GM19239 (cell line): ENCODE data around the gene FGF3.
"Not testable (repeated sequence)": the region's sequence is repeated elsewhere in the genome, so short reads cannot be mapped to it uniquely, and the experiment has no call there.

Experiments used
- DNase-seq: peaks from one replicate; pipeline ENCODE4 v3.0.0; 2011; ENCODE audit warnings: low spot score; ENCODE audit not compliant: insufficient read length
- FAIRE-seq: peaks from 2 replicates; lab custom pipeline; 2011; peaks lifted over from hg19 to GRCh38; lab: Jason Lieb, UNC

Gene FGF3

DNA sequence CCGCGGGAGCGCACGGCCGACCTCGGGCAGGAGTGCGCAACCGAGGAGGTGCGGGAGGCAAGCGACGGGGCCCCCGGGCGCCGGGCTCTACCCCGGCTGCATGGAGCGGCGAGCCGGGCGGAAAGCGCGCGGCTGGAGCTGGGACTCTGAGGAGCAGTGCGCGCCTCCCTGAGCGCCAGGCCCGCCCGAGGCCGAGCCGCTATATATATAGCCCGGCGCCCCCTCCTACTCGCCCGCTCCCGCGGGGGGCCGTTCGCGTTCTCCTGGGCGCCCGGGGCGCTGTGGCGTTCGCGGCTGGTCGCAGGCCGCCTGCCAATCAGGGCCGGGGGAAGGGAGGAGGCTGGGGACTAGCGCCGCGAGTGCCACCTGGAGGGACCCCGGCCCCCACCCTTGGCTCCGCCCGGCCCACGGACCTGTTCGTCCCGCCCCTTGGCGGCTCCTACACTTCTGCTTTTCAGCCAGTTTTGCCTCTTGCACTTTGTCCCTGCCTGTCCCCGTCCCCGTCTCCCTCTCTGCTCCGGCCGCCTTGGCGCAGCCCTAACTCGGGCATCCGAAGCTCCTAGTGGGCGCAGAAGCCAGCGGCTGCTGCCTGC, 44.0 kb downstream of the FGF3 start, which contains the start of gene FGF4:
Gene FGF4, minus strand, starts transcription at position 179 of the 593 bp plus-strand sequence. CDS start 257 bp downstream, outside the sequence.
- no peak for DNase-seq
- no peak for FAIRE-seq

DNA sequence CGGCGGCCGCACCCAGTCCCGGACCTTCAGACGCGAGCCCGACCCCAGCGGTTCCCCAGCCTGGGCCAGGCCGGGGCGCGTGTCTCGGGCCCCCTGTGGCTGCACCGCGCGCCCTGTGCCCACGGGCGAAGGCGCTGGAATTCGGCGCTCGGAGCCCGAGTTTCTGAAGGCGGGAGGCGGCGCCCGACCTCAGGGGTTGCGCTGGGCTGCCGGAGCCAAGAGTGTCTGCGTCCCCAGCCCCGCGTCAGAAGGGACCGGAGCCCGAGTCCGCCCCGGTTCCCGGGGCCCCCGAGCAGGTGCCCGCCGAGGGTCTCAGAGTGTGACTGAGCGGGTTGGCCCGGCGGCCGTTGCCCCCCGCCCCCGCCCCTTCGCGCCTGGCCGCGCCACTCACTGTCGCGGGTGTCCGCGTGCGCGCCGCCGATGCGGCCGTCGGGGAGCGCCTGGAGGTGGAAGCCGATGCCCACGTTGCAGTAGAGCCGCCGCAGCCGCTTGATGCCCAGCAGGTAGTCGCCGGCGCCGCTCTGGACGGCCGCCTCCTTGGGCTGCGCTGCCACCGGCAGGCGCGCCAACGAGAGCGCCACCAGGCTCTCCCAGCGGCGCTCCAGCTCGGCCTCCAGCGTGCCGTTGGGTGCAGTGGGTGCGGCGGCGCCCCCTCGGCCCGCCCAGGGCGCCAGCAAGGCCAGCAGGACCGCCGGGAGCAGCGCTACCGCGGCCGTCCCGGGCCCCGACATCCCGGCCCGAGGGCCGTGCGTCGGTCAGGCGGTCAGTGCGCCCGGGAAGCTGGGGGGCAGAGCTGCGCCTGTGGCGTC, 44.7 kb downstream of the FGF3 start:
- DNase-seq (no peak), FAIRE-seq (no peak)

DNA sequence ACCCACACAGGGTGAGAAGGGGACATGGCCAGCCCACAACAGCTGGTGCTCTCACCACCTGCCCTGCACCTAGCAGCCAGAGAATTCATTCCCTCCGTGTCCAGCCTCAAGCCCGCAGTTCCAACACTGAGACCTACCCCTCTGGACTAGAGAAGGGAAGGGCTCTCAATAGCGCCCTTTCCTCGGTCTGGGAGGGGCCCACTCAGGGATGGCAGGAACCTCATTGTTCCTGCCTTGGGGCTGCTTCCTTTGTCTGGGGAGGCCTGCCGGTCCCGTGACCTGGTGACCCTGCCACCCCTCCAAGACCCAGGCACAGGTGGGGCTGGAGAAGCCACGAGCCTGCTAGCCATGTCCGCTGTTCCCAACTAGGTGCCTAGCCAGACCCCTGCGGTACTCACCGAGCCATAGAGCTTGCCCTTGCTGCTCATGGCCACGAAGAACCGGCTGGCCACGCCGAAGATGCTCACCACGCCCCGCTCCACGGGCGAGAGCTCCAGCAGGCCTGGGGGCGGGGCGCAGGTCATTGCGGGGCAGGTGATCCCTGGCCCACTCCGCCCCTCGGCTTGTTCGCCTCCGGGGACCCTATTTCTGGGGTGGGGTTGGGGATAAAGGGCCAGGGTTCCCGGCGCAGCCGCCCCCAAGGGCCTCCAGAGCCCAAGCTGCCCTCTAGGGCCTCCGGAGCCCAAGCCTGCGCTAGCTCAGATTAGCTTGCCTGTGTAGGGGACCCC, 45.4 kb downstream of the FGF3 start:
- DNase-seq (no peak), FAIRE-seq (no peak)

DNA sequence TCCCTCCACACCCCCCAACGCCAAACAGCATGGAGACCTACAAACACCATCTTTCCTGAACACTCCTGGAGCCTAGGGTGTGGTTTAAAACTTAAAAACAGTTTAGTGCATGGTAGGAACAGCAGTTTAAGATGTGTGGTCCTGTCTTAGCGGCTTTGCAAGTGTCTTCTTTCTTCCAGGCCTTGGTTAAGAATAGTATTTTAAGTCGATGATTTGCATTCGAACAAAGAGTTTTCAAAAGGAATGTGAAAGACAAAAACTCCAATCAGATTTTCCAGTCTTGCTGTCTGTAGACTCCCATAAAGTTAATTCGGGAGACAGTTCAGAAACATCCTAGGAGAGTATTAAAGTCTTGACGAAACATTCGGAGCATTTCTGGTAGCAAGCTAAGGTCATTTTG, 47.8 kb downstream of the FGF3 start:
- no peak for FAIRE-seq

DNA sequence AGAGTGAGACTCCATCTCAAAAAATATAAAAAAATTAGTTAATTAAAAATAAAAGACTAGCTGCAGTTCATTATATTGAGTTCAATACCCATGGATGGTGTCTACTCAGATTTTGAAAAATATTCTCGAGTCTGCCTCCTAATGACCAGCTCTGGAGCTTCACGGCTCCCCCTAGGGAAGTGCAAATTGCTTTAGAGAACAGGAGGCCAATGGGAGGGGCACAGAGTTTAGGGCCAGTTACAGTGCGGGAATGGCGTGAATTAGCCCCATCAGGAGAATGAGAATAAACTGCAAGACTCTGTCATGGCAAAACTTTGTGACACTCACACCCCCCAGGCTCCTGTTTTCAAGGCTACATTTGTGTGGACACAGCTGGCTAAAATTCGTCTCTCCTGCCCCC, 48.7 kb downstream of the FGF3 start:
- FAIRE-seq (no peak), DNase-seq (no peak)

More for the DNA sequence above, 47.8 kb downstream of the FGF3 start:
- DNase-seq: no peak

DNA sequence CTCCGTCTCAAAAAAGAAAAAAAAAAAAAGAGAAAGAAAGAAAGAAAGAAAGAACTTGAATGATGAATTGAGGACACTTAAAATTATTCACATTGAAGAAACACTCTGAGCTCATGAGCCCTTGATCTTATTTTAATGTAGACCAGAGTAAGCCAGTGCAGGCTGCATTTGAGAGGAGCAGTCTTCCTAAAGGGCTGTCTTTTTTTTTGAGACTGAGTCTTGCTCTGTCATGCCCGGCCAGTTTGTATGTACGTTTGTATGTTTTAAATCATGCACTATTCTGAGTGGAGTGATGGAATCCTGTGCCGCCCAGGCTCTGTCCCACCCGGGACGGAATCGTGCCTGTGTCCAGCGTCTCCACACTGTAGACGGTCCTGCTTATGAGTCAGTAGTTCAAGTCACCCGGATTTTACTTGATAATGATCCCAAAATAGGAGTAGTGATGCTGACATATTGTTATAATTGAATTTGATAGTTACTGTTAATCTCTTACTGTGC, 53.7 kb downstream of the FGF3 start:
- DNase-seq: no peak
- FAIRE-seq: no peak

DNA sequence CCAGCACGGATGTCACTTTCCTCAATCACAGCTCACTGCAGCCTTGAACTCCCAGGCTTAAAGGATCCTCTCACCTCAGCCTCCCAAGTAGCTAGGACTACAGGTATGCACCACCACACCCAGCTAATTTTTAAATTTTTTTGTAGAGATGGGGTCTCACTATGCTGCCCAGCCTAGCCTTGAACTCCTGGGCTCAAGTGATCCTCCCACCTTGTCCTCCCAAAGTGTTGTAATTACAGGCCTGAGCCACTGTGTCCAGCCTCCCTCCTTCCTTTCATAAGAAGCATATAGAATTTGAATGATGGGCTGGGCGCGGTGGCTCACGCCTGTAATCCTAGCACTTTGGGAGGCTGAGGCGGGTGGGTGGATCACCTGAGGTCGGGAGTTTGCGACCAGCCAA, 54.3 kb downstream of the FGF3 start:
- not testable (repeated sequence) for FAIRE-seq, DNase-seq

DNA sequence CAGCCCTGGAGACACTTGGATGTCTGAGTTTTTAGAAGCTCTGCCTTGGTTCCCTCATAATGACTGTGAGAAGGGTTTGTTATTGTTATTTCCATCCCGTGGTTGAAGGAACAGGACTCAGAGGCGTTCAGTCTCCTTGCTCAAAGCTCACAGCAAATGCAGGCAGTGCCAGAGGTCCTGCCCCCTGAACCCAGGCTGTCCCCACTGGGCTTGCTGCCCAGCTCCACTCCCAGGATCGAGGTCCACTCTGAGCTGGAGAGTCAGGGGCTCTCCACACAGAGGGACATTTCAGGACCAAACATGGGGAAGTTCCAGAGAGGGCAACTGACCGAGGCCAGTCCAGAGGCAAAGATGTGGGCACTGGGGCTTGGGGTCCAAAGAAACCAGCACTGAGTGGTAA, 58.9 kb downstream of the FGF3 start:
- DNase-seq: no peak
- no peak for FAIRE-seq
